PC-3 (cell line): Measurements from ENCODE around the gene BDKRB2.

Source experiments
- CTCF ChIP-seq: fragments of 300-600 bp; sonication (generic); conservative IDR thresholded peaks from 2 replicates; pipeline ENCODE4 v1.5.1; 2017; ENCODE audit warnings: antibody characterized with exemption, low read depth, mild to moderate bottlenecking, low read length
- EZH2phosphoT487 ChIP-seq: fragments of 300-600 bp; sonication (generic); IDR thresholded peaks from 2 replicates; pipeline ENCODE4 v1.6.1; 2018; ENCODE audit warnings: mild to moderate bottlenecking, antibody characterized with exemption, low read length, borderline replicate concordance

GRCh38 chr14:96192975-96193805 lies 11.4 kb upstream of the BDKRB2 start:
- TF ChIP-seq CTCF (no peak), EZH2phosphoT487 (no peak)
